Measurements from ENCODE around the gene PLD2.

Gene PLD2

DNA sequence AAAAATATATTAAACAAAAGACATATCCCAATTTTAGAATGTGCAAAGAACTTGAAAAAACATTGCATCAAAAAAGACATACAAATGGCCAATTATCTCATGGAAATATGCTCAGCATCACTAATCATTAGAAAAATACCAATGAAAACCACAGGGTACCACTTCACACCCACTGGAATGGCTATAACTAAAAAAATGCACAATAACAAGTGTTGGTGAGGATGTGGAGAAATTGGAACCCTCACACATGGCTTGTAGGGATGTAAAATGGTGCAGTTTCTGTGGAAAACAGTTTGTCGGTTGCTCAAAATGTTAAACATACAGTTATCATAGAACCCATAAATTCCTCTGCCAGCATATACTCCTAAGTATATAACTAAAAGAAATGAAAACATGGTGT, 11.8 kb upstream of the PLD2 start:
- H4K8ac ChIP-seq (ENCODE audit: low read depth, low read length), result no peak overlapping the region

GRCh38 chr17:4796552-4796920, 10.4 kb upstream of the PLD2 start:
- Histone ChIP-seq H3K18ac (ENCODE audit: low read length) (peak overlapping the region; percentile 45), H3K27me3 (ENCODE audit: insufficient read depth, low read length, poor library complexity) (no peaks in the 10 kb centered on the region), H3K79me1 (ENCODE audit: low read length) (peaks cover 12% of the 10 kb centered on the region), H2BK120ac (ENCODE audit: low read depth, low read length) (peak overlapping the region; percentile 15), H3K79me2 (ENCODE audit: control insufficient read depth, insufficient read depth, low read length) (peaks cover 12% of the 10 kb centered on the region), H3K9ac (ENCODE audit: low read length) (peak overlapping the region; percentile 99), H2AK5ac (ENCODE audit: low read length) (peak overlapping the region; percentile 92), H2BK5ac (ENCODE audit: low read length) (no peak overlapping the region), H3K36me3 (ENCODE audit: control insufficient read depth, insufficient read depth, low read length) (peaks cover 5% of the 10 kb centered on the region), H3K23ac (ENCODE audit: low read length) (peak overlapping the region; percentile 32), H2BK15ac (replicated peaks; ENCODE audit: low read depth) (no peak overlapping the region), H3K4me3 (ENCODE audit: low read length) (peak overlapping the region; percentile 98), H3K4ac (ENCODE audit: low read depth, low read length) (peak overlapping the region; percentile 92), H3K27ac (ENCODE audit: low read depth, low read length) (peak overlapping the region; percentile 5), H4K5ac (ENCODE audit: low read length) (peak overlapping the region; percentile 93), H3K56ac (ENCODE audit: low read length) (peak overlapping the region; percentile 98), H3K4me1 (ENCODE audit: control insufficient read depth, low read depth, low read length) (no peaks in the 10 kb centered on the region), H4K8ac (ENCODE audit: low read depth, low read length) (peak overlapping the region; percentile 96), H3K4me2 (ENCODE audit: low read length) (peak overlapping the region; percentile 70)
- no CpG with 5 or more reads among the region's 7 CpGs for WGBS (ENCODE audit: extremely low coverage, insufficient coverage, low lambda C conversion rate)
- peak; percentile 69 for DNase-seq

More for the DNA sequence above, 11.8 kb upstream of the PLD2 start:
- Histone ChIP-seq H3K4ac (ENCODE audit: low read depth, low read length) (no peak overlapping the region), H2BK5ac (ENCODE audit: low read length) (no peak overlapping the region), H2BK120ac (ENCODE audit: low read depth, low read length) (no peak overlapping the region), H3K79me2 (ENCODE audit: control insufficient read depth, insufficient read depth, low read length) (peaks cover 12% of the 10 kb centered on the region), H3K9ac (ENCODE audit: low read length) (no peak overlapping the region), H3K4me2 (ENCODE audit: low read length) (no peak overlapping the region), H3K56ac (ENCODE audit: low read length) (no peak overlapping the region), H3K79me1 (ENCODE audit: low read length) (peaks cover 12% of the 10 kb centered on the region), H3K4me1 (ENCODE audit: control insufficient read depth, low read depth, low read length) (no peaks in the 10 kb centered on the region), H2AK5ac (ENCODE audit: low read length) (no peak overlapping the region), H3K23ac (ENCODE audit: low read length) (no peak overlapping the region), H3K36me3 (ENCODE audit: control insufficient read depth, insufficient read depth, low read length) (peaks cover 5% of the 10 kb centered on the region), H3K27me3 (ENCODE audit: insufficient read depth, low read length, poor library complexity) (no peaks in the 10 kb centered on the region), H2BK15ac (replicated peaks; ENCODE audit: low read depth) (no peak overlapping the region), H3K4me3 (ENCODE audit: low read length) (no peak overlapping the region), H3K27ac (ENCODE audit: low read depth, low read length) (no peak overlapping the region), H3K18ac (ENCODE audit: low read length) (no peak overlapping the region), H4K5ac (ENCODE audit: low read length) (no peak overlapping the region)
- DNase-seq, result no peak
- whole genome bisulfite sequencing (ENCODE audit: extremely low coverage, insufficient coverage, low lambda C conversion rate), result no CpG with 5 or more reads among the region's 1 CpG

DNA sequence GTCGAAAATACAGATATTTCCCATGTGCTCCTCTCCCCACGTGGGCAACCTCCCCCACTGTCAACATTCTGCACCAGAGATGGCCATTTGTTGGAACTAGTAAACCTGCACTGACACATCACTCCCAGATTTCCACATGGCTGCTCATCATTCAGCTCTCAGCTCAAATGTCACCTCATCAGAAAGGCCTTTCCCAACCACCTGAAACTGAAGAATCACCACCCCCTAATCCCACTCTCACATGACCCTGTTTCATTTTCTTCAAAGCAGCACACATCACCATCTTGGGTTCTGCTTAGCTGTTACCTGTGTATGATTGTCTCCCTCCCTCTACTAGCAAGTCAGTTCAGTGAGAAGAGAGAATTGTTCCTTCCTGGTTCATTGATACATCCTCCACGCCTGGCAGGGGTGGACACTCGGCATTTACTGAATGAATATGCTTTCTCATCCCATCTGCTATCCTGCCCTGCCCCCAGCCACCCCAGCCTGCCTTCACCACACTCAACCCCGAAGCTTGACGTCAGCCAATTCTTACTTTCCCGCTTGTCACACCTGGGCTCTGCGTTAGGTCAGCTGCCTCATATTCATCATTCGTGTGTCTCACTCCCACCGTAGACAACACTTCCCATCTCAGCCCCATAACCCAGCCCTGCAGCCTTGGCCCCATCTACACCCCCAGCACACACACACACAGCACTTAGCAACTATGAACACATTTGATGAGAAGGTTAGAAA, 6.3 kb upstream of the PLD2 start:
- H2AK5ac ChIP-seq (ENCODE audit: low read length), result no peak overlapping the region
- no CpG with 5 or more reads among the region's 10 CpGs for WGBS (ENCODE audit: extremely low coverage, insufficient coverage, low lambda C conversion rate)
- no peak overlapping the region for H3K27ac ChIP-seq (ENCODE audit: low read depth, low read length)
- no peak overlapping the region for H3K4ac ChIP-seq (ENCODE audit: low read depth, low read length)
- H3K4me2 ChIP-seq (ENCODE audit: low read length), result no peak overlapping the region
- H3K79me2 ChIP-seq (ENCODE audit: control insufficient read depth, insufficient read depth, low read length), result peaks cover 12% of the 10 kb centered on the region
- H3K4me3 ChIP-seq (ENCODE audit: low read length), result no peak overlapping the region
- no peak overlapping the region for H2BK15ac ChIP-seq (replicated peaks; ENCODE audit: low read depth)
- no peak overlapping the region for H2BK120ac ChIP-seq (ENCODE audit: low read depth, low read length)
- no peaks in the 10 kb centered on the region for H3K4me1 ChIP-seq (ENCODE audit: control insufficient read depth, low read depth, low read length)
- H2BK5ac ChIP-seq (ENCODE audit: low read length), result no peak overlapping the region
- peaks cover 12% of the 10 kb centered on the region for H3K79me1 ChIP-seq (ENCODE audit: low read length)
- H4K5ac ChIP-seq (ENCODE audit: low read length), result no peak overlapping the region
- H3K9ac ChIP-seq (ENCODE audit: low read length), result no peak overlapping the region
- H3K18ac ChIP-seq (ENCODE audit: low read length), result no peak overlapping the region
- no peak overlapping the region for H3K56ac ChIP-seq (ENCODE audit: low read length)
- no peaks in the 10 kb centered on the region for H3K27me3 ChIP-seq (ENCODE audit: insufficient read depth, low read length, poor library complexity)
- H3K36me3 ChIP-seq (ENCODE audit: control insufficient read depth, insufficient read depth, low read length), result peaks cover 5% of the 10 kb centered on the region
- H3K23ac ChIP-seq (ENCODE audit: low read length), result no peak overlapping the region
- no peak overlapping the region for H4K8ac ChIP-seq (ENCODE audit: low read depth, low read length)
- DNase-seq, result no peak

DNA sequence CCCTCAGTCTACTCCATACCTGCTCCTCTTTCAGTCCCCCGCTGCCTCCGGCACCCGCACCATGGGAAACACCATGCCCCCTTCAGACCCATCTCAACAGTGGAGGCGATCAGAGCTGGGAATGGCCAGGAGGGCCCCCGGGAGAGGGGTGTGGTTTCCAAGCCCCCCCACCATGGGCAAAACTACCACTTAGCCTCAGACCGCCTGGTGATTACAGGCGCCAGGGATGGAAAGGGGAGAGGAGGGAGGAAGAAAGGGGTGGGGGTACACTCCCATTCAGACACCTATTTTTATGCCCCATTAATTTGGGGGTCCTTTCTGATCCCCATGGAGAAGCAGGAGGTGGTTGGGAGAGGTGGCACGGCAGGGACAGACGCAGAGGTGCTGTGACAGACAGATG, 4.7 kb upstream of the PLD2 start, which contains the start of gene C17orf114:
Gene C17orf114, minus strand, starts transcription at position 101 of the 400 bp plus-strand sequence.
- Histone ChIP-seq H2BK120ac (ENCODE audit: low read depth, low read length) (no peak within 1 kb of the TSS), H3K56ac (ENCODE audit: low read length) (no peak within 1 kb of the TSS), H3K79me1 (ENCODE audit: low read length) (peaks cover 7% of the 10 kb centered on the region), H3K79me2 (ENCODE audit: control insufficient read depth, insufficient read depth, low read length) (peaks cover 4% of the 10 kb centered on the region), H3K4me3 (ENCODE audit: low read length) (no peak within 1 kb of the TSS), H2AK5ac (ENCODE audit: low read length) (no peak within 1 kb of the TSS), H3K27ac (ENCODE audit: low read depth, low read length) (no peak within 1 kb of the TSS), H3K9ac (ENCODE audit: low read length) (no peak within 1 kb of the TSS), H4K8ac (ENCODE audit: low read depth, low read length) (no peak within 1 kb of the TSS), H3K23ac (ENCODE audit: low read length) (no peak within 1 kb of the TSS), H3K18ac (ENCODE audit: low read length) (no peak within 1 kb of the TSS), H3K36me3 (ENCODE audit: control insufficient read depth, insufficient read depth, low read length) (peaks cover 4% of the 10 kb centered on the region), H3K4me2 (ENCODE audit: low read length) (no peak within 1 kb of the TSS), H3K4ac (ENCODE audit: low read depth, low read length) (no peak within 1 kb of the TSS), H2BK15ac (replicated peaks; ENCODE audit: low read depth) (no peak within 1 kb of the TSS), H3K4me1 (ENCODE audit: control insufficient read depth, low read depth, low read length) (no peaks in the 10 kb centered on the region), H2BK5ac (ENCODE audit: low read length) (no peak within 1 kb of the TSS), H3K27me3 (ENCODE audit: insufficient read depth, low read length, poor library complexity) (no peaks in the 10 kb centered on the region), H4K5ac (ENCODE audit: low read length) (no peak within 1 kb of the TSS)
- no CpG with 5 or more reads among the region's 9 CpGs for WGBS (ENCODE audit: extremely low coverage, insufficient coverage, low lambda C conversion rate)
- DNase-seq, result no peak

- Histone ChIP-seq H3K23ac (ENCODE audit: low read length) (no peak overlapping the region), H2BK120ac (ENCODE audit: low read depth, low read length) (no peak overlapping the region), H3K4ac (ENCODE audit: low read depth, low read length) (no peak overlapping the region), H3K4me3 (ENCODE audit: low read length) (peak overlapping the region; percentile 80), H3K79me1 (ENCODE audit: low read length) (no peaks in the 10 kb centered on the region), H4K5ac (ENCODE audit: low read length) (no peak overlapping the region), H3K9ac (ENCODE audit: low read length) (peak overlapping the region; percentile 91), H2BK5ac (ENCODE audit: low read length) (no peak overlapping the region), H3K27me3 (ENCODE audit: insufficient read depth, low read length, poor library complexity) (no peaks in the 10 kb centered on the region), H3K79me2 (ENCODE audit: control insufficient read depth, insufficient read depth, low read length) (no peaks in the 10 kb centered on the region), H4K8ac (ENCODE audit: low read depth, low read length) (peak overlapping the region; percentile 87), H3K56ac (ENCODE audit: low read length) (peak overlapping the region; percentile 93), H3K4me1 (ENCODE audit: control insufficient read depth, low read depth, low read length) (no peaks in the 10 kb centered on the region), H3K27ac (ENCODE audit: low read depth, low read length) (no peak overlapping the region), H2AK5ac (ENCODE audit: low read length) (no peak overlapping the region), H3K18ac (ENCODE audit: low read length) (peak overlapping the region; percentile 92), H3K36me3 (ENCODE audit: control insufficient read depth, insufficient read depth, low read length) (no peaks in the 10 kb centered on the region), H2BK15ac (replicated peaks; ENCODE audit: low read depth) (no peak overlapping the region), H3K4me2 (ENCODE audit: low read length) (peak overlapping the region; percentile 95)
- WGBS (ENCODE audit: extremely low coverage, insufficient coverage, low lambda C conversion rate), result no CpG with 5 or more reads among the region's 16 CpGs
- DNase-seq, result no peak
Measured at GRCh38 chr17:4806456-4806776, 536 bp upstream of the PLD2 start.

All from mesendoderm (in vitro differentiated cells).